Kidney epithelial cell (primary cell): ENCODE measurements around the gene ARHGAP32. TPM values are rescaled to one million over a fixed set of nuclear protein-coding genes. Genes with fewer than 3 reads are reported as not detected.

ENCODE experiments used
- DNase-seq: peaks from one replicate; pipeline ENCODE4 v3.0.0-alpha.2; 2010; ENCODE audit warnings: low read depth
- H3K27me3 ChIP-seq: 2 replicates; pipeline ENCODE4 v1.6.0; 2011; ENCODE audit warnings: low read length; ENCODE audit not compliant: control insufficient read depth, insufficient read depth
- H3K36me3 ChIP-seq: 2 replicates; pipeline ENCODE4 v1.5.1; 2011; ENCODE audit warnings: low read length; ENCODE audit not compliant: control insufficient read depth, insufficient read depth
- H3K4me3 ChIP-seq: 2 replicates; pipeline ENCODE4 v1.5.1; 2011; ENCODE audit warnings: low read depth, mild to moderate bottlenecking, control low read depth, low read length
- total RNA-seq: library from RNA; depleted of rRNA; stranded (reverse); fragments of >200 nt; gene quantifications from 2 replicates; pipeline ENCODE4 v1.2.3, GENCODE V29; 2015
- TF ChIP-seq, protein P1 (sequence below): IDR thresholded peaks from 2 replicates; pipeline ENCODE4 v1.5.1; 2011; ENCODE audit warnings: mild to moderate bottlenecking, moderate library complexity, low read length, control low read depth, inconsistent platforms; ENCODE audit not compliant: insufficient read depth, poor library complexity, severe bottlenecking

The ARHGAP32 gene
- total RNA-seq, 1 donor from 2014 or later: 15.4 TPM

DNA sequence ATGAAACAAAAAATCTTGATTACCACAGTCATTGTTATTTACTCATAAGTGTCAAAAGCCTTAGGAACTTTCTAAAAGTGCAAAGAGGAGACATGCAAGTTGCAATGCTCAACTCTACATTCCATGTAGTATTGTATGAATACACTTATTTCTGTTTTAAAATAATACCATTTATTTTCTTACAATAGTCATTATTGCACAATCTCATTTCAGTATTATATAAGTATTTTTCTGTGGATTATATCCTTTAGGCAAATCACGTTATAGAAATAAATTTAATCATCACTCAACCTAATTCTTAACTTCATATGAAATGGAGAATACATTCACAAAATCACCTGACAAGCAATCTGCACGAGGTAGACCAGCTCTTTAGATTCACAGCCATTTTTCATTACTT, 98.8 kb downstream of the ARHGAP32 start:
- TF ChIP-seq, protein P1, sequence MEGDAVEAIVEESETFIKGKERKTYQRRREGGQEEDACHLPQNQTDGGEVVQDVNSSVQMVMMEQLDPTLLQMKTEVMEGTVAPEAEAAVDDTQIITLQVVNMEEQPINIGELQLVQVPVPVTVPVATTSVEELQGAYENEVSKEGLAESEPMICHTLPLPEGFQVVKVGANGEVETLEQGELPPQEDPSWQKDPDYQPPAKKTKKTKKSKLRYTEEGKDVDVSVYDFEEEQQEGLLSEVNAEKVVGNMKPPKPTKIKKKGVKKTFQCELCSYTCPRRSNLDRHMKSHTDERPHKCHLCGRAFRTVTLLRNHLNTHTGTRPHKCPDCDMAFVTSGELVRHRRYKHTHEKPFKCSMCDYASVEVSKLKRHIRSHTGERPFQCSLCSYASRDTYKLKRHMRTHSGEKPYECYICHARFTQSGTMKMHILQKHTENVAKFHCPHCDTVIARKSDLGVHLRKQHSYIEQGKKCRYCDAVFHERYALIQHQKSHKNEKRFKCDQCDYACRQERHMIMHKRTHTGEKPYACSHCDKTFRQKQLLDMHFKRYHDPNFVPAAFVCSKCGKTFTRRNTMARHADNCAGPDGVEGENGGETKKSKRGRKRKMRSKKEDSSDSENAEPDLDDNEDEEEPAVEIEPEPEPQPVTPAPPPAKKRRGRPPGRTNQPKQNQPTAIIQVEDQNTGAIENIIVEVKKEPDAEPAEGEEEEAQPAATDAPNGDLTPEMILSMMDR: no peak
- no peaks in the 10 kb centered on the region for H3K36me3 ChIP-seq
- no peaks in the 10 kb centered on the region for H3K27me3 ChIP-seq
- no peak overlapping the region for H3K4me3 ChIP-seq
- DNase-seq: no peak

DNA sequence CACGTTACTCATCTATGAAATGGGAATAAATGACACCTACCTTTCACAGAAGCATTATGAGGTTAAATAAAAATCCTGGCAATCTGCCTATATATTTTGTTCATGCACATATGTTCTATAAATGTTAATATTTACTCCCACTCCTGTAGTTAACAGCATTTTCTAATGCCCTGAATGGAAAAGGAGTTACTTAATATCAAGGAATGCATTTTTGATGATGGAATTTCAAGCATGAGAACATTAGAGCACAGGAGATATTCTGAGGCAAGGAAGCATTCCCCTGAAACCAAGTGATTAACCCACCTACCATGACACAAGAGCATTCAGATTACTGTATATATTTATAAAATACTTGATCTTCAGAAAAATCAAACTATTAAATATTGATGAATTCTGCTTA, 102.1 kb downstream of the ARHGAP32 start:
- DNase-seq: no peak
- no peak overlapping the region for H3K4me3 ChIP-seq
- TF ChIP-seq, protein P1: no peak

DNA sequence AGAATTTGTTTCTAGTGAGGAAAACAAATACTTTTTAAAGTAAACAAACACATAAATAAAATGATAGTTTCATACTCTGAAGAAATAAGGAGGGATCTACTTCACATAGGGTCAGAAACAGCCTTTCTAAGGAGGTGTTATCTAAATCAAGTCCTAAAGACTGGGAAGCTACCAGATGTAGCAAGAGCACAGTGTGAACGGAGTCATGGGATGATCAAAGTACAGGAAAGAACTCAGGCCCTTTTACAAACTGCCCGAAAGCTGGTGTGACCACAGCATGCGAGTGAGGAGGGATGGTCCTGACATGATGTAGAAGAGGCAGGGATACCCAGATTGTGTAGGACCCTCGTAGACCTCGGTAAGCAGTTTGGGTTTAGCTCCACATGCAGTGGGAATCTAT, 102.8 kb downstream of the ARHGAP32 start:
- no peak overlapping the region for H3K4me3 ChIP-seq
- no peak for DNase-seq
- H3K27me3 ChIP-seq: no peaks in the 10 kb centered on the region
- TF ChIP-seq, protein P1: no peak
- H3K36me3 ChIP-seq: no peaks in the 10 kb centered on the region

More for the DNA sequence above, 102.1 kb downstream of the ARHGAP32 start:
- Histone ChIP-seq H3K27me3 (no peaks in the 10 kb centered on the region), H3K36me3 (no peaks in the 10 kb centered on the region)

DNA sequence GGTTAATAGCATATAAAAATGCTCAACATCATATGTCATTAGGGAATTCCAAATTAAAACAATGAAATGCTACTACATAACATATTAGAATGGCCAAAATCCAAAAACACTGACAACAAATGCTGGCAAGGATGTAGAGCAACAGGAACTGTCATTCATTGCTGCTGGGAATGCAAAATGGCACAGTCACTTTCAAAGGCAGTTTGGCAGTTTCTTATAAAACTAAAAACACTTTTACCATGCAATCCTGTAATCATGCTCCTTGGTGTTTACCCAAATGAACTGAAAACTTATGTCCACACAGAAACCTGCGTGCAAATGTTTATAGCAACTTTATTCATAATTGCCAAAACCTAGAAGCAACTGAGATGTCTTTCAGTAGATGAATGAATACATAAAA, 105.1 kb downstream of the ARHGAP32 start:
- no peak overlapping the region for H3K4me3 ChIP-seq
- no peaks in the 10 kb centered on the region for H3K36me3 ChIP-seq
- TF ChIP-seq, protein P1: no peak
- H3K27me3 ChIP-seq: no peaks in the 10 kb centered on the region
- DNase-seq: no peak

DNA sequence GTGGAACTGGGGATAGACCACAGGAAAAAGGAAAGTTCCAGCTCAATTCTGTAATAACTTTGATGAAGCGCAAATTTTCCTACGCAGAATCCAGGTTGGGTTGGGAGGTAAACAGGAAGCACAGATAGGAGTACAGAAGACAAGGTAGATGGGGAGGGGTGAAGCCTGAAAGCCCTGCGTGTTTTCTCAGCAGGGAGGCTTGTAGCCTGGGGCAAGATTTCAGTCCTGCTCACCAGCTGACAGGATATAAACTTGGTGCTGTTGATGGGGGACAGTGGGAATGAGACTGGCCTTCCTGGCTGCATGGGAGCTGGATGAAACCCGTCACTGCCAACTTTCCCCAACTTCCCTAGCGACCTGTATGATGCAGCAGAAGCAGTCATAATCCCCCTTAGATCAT, 114.9 kb downstream of the ARHGAP32 start:
- Histone ChIP-seq H3K4me3 (no peak overlapping the region), H3K36me3 (no peaks in the 10 kb centered on the region), H3K27me3 (no peaks in the 10 kb centered on the region)
- TF ChIP-seq, protein P1: no peak
- DNase-seq: no peak

DNA sequence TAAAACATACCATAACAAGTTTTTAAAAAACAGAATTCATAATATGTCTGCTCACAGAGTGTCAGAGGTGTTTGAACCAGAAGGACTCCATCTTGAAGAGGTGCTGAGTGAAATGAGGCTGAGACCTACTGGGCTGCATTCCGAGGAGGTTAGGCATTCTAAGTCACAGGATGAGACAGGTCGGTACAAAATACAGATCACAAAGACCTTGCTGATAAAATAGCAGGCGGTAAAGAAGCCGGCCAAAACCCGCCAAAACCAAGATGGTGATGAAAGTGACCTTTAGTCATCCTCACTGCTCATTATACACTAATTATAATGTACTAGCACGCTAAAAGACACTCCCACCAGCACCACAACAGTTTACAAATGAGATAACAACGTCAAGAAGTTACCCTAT, 116.4 kb downstream of the ARHGAP32 start:
- no peak for DNase-seq

More for the DNA sequence above, 116.4 kb downstream of the ARHGAP32 start:
- H3K36me3 ChIP-seq: no peaks in the 10 kb centered on the region
- H3K27me3 ChIP-seq: no peaks in the 10 kb centered on the region
- H3K4me3 ChIP-seq: no peak overlapping the region
- TF ChIP-seq, protein P1: no peak
